Measurements from ENCODE around the gene DHTKD1. TPM values are rescaled to one million over a fixed set of nuclear protein-coding genes. Genes with fewer than 3 reads are reported as not detected.

DHTKD1 gene
- total RNA-seq, 1 experiment from 2014 or later: 20.6 TPM

GRCh38 chr10:12162927-12163326, 94.2 kb downstream of the DHTKD1 start:
- ChIA-PET POLR2A (no interaction called here), RAD21 (ENCODE audit: low non-redundant PET in 1 of 2, low total read pairs in 2 of 2, uncharacterized antibody in 2 of 2, unreplicated experiment in 2 of 2) (no interaction called here), CTCF (no interaction called here)
- Histone ChIP-seq H3K4me1 (ENCODE audit: control insufficient read depth in 1 of 2, insufficient read depth in 2 of 2, low read length in 2 of 2) (no peaks in the 10 kb centered on the region), H2AFZ (ENCODE audit: low read depth, low read length, poor library complexity, severe bottlenecking) (no peak overlapping the region), H4K20me1 (ENCODE audit: insufficient read depth) (no peaks in the 10 kb centered on the region), H3K9me3 (ENCODE audit: control insufficient read depth in 1 of 2, insufficient read depth in 1 of 2, low read depth in 1 of 2, low read length in 2 of 2) (no peaks in the 10 kb centered on the region), H3K79me2 (ENCODE audit: insufficient read depth, low read length) (no peaks in the 10 kb centered on the region), H3K27ac (ENCODE audit: low read depth, low read length) (no peak overlapping the region), H3K4me3 (replicated peaks in 1 of 2; ENCODE audit: low read depth in 1 of 2, low read length in 2 of 2) (no peak overlapping the region), H3K9ac (ENCODE audit: low read length) (no peak overlapping the region), H3K9me2 (ENCODE audit: insufficient read depth) (no peaks in the 10 kb centered on the region), H3K36me3 (ENCODE audit: control insufficient read depth in 1 of 2, insufficient read depth in 2 of 2, low read length in 2 of 2) (peaks cover 12 to 14% of the 10 kb centered on the region in 2 experiments), H3K4me2 (ENCODE audit: low read length) (no peak overlapping the region), H3K27me3 (ENCODE audit: insufficient read depth, low read length) (no peaks in the 10 kb centered on the region)
- no peak for TF ChIP-seq ZNF274 (IDR thresholded peaks at IDR 0.05; ENCODE audit: low read depth, low read length)
- no peak for TF ChIP-seq YY1 (IDR thresholded peaks at IDR 0.05; ENCODE audit: extremely low read depth, insufficient replicate concordance, low read depth, low read length)
- no peak for TF ChIP-seq CTCF (IDR thresholded peaks at IDR 0.05 in 2 of 3, conservative IDR thresholded peaks at IDR 0.05 in 1 of 3; ENCODE audit: borderline replicate concordance in 1 of 3, insufficient read depth in 1 of 3, low read depth in 2 of 3, low read length in 2 of 3)
- TF ChIP-seq SP1 (IDR thresholded peaks at IDR 0.05; ENCODE audit: low read depth): no peak
- ATAC-seq (peak; percentile 46; the same call in 1 of the 2 replicates), DNase-seq (ENCODE audit: low read depth, low spot score) (no peak)
- intact Hi-C loops (cut with micrococcal nuclease): no loop called here
- no TSS peak for BruUV-seq (replicated peaks)

DNA sequence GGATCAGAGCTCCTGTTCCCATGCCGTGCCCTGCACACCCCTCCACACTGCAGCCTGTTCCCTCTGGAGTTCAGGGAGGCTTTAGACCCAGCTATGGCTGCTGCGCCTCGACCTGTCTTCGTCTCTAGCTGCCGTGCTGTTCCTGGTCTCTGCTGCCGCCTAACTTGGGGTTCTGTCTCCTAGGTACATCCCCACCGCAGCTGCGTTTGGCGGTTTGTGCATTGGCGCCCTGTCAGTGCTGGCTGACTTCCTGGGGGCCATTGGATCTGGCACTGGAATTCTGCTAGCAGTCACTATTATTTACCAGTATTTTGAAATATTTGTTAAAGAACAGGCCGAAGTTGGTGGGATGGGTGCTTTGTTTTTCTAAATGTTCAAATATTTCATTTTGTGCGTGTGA, 95.3 kb downstream of the DHTKD1 start:
- BruUV-seq (replicated peaks): no TSS peak
- Histone ChIP-seq H3K4me2 (ENCODE audit: low read length) (no peak overlapping the region), H3K27ac (ENCODE audit: low read depth, low read length) (no peak overlapping the region), H3K9me3 (ENCODE audit: control insufficient read depth in 1 of 2, insufficient read depth in 1 of 2, low read depth in 1 of 2, low read length in 2 of 2) (no peaks in the 10 kb centered on the region), H2AFZ (ENCODE audit: low read depth, low read length, poor library complexity, severe bottlenecking) (no peak overlapping the region), H3K9me2 (ENCODE audit: insufficient read depth) (no peaks in the 10 kb centered on the region), H3K36me3 (ENCODE audit: control insufficient read depth in 1 of 2, insufficient read depth in 2 of 2, low read length in 2 of 2) (peaks cover 12 to 14% of the 10 kb centered on the region in 2 experiments), H3K27me3 (ENCODE audit: insufficient read depth, low read length) (no peaks in the 10 kb centered on the region), H3K4me3 (replicated peaks in 1 of 2; ENCODE audit: low read depth in 1 of 2, low read length in 2 of 2) (no peak overlapping the region), H3K9ac (ENCODE audit: low read length) (no peak overlapping the region), H3K79me2 (ENCODE audit: insufficient read depth, low read length) (no peaks in the 10 kb centered on the region), H3K4me1 (ENCODE audit: control insufficient read depth in 1 of 2, insufficient read depth in 2 of 2, low read length in 2 of 2) (no peaks in the 10 kb centered on the region), H4K20me1 (ENCODE audit: insufficient read depth) (no peaks in the 10 kb centered on the region)
- ChIA-PET RAD21 (ENCODE audit: low non-redundant PET in 1 of 2, low total read pairs in 2 of 2, uncharacterized antibody in 2 of 2, unreplicated experiment in 2 of 2) (no interaction called here), CTCF (no interaction called here), POLR2A (no interaction called here)
- intact Hi-C loops (cut with micrococcal nuclease): no loop called here
- TF ChIP-seq EGR1 (IDR thresholded peaks at IDR 0.05; ENCODE audit: low read depth) (no peak), SP1 (IDR thresholded peaks at IDR 0.05; ENCODE audit: low read depth) (no peak), CEBPB (IDR thresholded peaks at IDR 0.05; ENCODE audit: low read depth) (no peak), ZFX (IDR thresholded peaks at IDR 0.05) (no peak), ZNF274 (IDR thresholded peaks at IDR 0.05; ENCODE audit: low read depth, low read length) (no peak), MAX (IDR thresholded peaks at IDR 0.05) (no peak), JUND (IDR thresholded peaks at IDR 0.05) (no peak), ELF1 (IDR thresholded peaks at IDR 0.05; ENCODE audit: borderline replicate concordance, low read depth) (no peak), SIN3A (IDR thresholded peaks at IDR 0.05; ENCODE audit: low read depth) (no peak), EZH2phosphoT487 (IDR thresholded peaks at IDR 0.05; ENCODE audit: borderline replicate concordance) (no peak), ATF3 (IDR thresholded peaks at IDR 0.05) (no peak), POLR2A (IDR thresholded peaks at IDR 0.05; ENCODE audit: borderline replicate concordance, extremely low read depth, insufficient read depth, insufficient read length) (no peak)
- ATAC-seq (no peak), DNase-seq (ENCODE audit: low read depth, low spot score) (no peak)

Measured in HCT116 (cell line).